ENCODE data around the gene CCDC90B.
A peak's percentile ranks its signal among the peaks of the same experiment; 100 is the strongest.
"Not testable (repeated sequence)": the region's sequence is repeated elsewhere in the genome, so short reads cannot be mapped to it uniquely, and the experiment has no call there.

CCDC90B gene

DNA sequence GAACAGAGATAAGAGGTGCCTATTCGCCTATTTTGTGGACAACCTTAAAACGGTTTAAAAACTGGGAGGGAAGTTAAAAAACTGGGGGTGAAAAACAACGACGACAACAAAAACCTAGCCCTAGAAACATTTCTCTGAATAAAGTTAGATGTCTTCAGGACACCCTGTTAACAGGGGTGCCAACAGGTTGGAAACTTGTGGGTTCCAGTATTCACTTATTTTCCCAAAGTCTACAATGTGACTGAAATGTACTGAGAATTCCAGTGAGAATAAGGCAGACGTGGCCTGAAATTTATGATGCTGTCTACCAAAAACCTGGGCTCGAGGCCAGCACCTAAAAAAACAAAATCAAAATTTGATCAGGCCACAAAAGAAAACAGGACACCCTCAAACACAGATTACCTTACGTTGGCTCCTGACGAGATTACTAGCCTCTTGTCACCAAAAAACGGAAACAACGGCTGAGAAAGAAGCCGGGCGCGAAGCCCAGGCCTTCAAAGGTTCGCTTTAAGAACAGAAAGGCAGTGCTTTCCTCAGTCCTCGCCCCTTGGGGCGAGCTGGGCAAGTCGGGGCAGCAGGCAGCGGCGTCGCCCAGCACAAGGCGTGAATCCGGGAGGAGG, 906 bp downstream of the CCDC90B start:
- no peak for DNase-seq

DNA sequence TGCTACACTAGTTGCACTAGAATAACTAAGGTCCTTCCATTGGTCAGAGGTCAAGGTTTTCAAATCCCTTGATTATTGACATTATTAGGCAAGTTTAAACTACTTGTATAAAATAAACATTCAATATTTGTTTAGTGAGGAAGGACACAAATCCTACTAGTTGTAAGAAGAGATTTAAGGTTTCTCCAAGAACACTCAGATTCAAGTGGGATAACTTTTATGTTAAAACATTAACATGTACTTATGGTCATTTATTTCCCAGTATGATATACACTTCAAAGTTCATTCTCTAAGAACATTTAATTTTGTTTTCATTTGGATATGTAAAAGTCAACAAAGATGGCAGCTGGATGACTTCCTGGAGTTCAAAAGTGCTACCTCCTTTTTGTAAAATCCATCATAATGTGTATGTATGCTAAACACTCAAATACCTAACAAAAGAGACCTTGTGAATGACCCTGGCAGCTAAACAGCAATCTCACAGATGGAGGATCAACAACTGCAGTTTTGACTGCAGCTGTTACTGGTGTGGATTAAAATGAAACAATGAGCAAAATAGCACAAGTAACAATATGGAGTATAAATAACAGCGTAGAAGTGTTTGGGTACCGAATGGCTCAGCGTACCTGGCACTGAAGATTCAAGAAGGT, 1.5 kb downstream of the CCDC90B start:
- DNase-seq, result no peak

DNA sequence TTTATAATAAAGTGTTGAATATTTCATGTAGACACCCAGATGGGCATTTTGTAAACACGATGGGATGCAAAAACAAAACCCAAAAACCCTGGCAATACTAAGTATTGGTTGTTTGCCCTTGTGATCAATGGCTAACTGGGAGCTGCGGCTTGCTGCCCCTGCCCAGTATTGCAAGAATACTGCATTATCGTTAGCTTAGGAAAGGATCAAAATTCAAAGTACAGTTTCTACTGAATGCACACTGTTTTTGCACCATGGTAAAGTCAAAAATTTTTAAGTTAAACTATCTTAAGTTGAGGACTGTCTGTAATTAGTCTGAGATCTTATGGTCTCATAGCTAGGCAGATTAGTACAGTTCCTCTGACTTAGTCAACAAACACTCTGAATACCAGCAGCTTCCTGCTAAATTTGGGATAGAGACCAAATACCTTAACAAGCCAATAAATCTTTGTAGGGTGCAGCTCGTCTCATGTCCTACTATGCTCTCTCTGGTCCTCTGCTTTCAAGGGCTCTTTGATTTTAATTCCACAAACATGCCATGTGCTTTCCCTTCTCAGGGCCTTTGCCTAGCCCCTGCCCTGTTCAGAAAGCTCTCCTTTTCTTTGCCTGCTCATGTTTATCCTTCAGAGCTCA, 4.0 kb downstream of the CCDC90B start:
- no peak for DNase-seq

DNA sequence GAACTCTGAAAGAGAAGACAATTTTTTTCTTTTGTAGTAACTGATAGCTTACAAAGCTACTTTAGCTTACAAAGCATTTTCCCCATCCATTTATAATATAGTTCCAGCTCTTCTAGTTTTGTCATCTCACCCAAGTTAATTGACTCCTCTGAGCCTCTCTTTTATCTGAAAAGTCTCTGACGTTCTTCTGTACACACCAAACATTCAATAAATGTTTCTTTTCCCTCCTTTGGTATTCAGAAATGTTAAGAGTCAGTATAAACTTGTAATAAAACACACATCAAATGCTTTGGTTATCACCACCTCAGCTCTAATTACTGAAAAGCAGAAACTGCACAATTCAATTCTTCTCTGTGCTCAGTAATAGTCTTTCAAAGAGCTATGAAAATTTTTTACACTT, 5.9 kb downstream of the CCDC90B start:
- DNase-seq, result no peak

DNA sequence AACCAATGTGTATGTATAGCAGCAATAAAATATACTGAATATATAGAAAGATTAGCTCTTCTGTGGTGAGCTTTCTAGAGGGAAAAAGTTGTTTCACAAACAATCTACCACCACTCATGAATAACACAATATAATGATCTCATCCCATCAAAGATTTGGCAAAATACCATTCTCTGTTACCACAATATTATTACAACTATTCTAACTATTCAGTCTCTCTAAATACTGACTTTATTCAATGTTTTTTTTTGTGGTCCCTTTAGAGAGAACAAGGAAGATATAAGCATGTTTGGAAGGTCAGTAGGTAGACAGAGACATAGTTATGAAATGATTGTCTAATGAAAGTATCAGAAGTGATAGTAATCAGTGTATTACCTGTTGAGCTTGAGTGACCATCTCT, 7.8 kb downstream of the CCDC90B start:
- no peak for DNase-seq

DNA sequence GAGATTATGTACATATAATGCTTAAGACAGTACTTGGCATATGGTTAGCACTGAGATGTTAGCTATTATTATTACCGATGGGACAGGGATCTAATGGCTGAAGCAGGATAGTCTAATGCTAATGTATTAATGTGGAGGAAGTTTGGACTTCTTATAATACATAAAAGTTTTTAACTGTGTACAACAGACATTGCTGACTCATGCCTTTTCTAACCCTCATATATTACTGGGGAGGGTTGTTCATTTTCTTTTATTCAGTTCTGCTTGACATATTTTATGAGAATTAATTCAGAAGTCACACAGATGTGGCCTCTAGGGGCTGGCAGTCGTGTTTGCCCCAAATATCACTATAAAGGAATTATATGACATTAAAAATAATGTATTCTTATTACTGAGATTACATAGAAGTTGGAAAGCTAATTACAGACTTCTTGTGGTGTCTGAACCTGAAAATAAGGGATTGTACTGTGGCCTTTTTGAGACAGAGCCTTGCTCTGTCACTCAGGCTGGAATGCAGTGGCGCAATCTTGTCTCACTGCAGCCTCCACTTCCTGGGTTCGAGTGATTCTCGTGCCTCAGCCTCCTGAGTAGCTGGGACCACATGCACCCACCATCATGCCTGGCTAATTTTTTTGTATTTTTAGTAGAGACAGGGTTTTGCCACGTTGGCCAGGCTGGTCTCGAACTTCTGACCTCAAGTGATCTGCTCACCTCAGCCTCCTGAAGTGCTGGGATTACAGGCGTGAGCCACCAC, 10.1 kb downstream of the CCDC90B start:
- no peak for DNase-seq

DNA sequence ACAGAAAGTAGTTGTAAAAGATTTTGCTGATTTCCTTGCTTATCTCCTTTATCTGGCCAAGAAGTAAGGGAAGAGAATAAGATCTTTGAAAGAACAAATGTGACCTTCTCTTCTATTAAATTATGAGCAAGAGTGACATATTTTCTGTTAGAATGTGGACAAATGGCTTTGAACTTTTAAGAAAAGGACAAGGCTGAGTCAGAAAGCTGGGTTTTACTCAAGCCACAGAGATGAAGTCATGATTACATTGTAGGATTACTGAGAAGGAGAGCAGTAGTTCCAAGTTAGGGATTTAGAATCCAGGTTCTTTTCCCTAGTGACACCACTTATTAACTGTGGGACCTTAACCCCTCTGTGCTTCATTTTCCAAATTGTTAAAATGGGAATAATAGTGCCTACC, 13.5 kb downstream of the CCDC90B start:
- DNase-seq, result peak; percentile 13

DNA sequence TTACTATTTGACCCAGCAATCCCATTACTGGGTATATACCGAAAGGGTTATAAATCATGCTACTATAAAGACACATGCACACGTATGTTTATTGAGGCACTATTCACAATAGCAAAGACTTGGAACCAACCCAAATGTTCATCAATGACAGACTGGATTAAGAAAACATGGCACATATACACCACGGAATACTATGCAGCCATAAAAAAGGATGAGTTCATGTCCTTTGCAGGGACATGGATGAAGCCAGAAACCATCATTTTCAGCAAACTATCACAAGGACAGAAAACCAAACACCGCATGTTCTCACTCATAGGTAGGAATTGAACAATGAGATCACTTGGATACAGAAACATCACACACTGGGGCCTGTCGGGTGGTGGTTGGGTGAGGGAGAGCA, 14.4 kb downstream of the CCDC90B start:
- not testable (repeated sequence) for DNase-seq

DNA sequence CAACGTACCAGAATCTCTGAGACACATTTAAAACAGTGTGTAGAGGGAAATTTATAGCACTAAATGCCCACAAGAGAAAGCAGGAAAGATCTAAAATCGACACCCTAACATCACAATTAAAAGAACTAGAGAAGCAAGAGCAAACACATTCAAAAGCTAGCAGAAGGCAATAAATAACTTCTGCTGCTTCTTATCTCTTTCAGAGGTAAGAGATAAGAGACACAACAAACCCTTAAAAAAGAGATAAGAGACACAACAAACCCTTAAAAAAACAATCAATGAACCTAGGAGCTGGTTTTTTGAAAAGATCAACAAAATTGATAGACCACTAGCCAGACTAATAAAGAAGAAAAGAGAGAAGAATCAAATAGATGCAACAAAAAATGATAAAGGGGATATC, 17.1 kb downstream of the CCDC90B start:
- DNase-seq, result not testable (repeated sequence)

DNA sequence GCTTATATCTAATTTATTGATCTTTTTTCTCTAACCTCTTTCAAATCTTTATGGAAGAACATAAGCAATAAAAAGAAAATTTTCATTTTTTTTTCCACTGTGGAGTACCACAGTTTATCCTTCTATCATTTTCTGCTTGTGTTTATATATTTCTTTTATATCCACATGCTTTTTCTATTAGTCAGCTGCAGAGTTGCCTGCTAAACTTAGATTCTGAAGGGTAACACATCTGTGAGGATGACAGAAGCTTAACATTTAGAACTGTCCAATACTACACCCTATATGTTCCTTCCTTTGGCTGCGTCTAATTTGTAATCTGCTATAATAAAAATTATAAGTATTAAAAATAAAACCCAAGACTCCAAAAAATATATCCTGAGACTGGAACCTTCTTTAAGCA, 20.8 kb downstream of the CCDC90B start:
- DNase-seq, result no peak

DNA sequence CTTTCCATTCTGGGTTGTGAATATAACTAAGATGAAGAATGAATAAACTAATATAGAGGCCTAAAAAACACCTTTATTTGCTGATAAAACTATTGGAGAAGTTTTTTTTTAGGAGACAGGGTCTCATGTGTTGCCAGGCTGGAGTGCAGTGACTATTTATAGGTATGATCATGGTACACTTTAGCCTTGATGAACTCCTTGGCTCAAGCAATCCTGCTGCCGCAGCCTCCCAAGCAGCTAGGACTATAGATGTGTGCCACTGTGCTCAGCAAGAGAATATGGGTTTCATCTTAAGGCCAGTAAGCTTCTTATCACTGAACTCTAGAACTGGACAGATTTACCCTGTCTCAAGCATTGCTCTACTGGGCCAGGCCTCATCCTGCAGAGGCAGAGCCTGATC, 26.6 kb downstream of the CCDC90B start:
- DNase-seq, result no peak

DNA sequence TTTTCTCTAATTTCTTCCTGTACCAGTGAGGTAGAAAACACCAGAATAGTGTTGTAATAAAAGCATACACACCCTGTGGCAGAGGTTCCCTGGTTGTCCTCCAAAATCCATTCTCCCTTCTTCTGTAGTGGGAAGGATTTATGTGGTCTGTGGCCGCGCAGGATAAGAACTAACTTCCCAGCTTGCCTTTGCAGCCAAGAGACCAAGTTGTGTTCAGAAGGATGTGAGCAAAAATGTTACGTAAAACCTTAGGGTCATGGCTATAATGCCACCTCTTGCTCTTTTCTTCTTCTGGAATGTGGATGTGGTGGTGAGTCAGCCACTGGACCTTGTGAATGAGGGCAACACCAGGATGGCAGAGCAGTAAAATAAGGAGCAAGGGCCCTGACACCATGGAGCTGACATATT, 28.4 kb downstream of the CCDC90B start:
- no peak for DNase-seq

DNA sequence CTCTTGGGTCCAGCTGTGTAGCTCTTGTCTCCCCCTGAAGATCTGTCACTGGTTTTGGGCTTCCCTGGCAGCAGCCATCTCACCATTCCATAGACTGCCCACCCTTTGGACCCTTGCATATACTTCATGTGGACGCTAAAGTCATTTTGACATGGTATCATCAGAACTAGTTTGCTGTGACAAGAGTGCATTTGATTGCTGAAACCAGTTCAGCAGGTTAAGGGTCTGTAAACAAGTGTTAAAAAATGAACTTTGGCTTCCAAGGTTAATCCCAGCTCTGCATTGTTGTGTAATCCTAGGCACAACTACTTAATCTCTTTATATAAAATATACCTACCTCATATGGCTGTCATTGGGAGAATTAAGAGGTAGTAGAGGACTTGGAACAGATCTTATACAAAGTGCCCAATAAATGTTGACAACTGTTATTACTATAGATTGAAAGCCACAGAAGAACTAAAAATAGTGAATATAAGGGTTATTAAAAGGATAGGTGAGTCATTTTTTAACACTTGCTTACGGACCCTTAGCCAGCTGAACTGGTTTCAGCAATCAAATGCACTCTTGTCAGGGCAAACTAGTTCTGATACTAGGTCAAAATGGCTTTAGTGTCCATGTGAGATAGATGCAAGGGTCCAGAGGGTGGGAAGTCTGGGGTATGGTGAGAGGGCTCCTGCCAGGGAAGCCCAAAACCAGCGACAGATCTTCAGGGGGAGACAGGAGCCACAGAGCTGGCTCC, 29.4 kb downstream of the CCDC90B start:
- no peak for DNase-seq

DNA sequence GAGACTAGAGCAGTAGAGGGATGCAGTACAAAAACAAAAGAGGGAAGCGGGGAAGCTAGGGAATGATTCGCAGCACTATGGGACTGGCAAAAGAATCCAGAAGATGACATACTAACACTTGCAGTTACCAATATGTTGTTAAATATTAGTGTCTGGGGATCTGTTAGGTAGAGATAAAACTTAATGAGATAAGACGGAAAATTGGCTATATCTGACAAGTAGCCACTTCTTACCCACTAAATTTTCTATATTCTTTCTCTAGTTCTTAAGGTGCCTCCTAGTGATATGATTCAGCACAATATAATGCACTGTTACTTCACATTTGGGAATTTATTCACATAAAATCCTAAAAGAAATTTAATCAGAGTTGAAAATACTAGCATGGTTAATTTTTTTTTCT, 30.8 kb downstream of the CCDC90B start:
- DNase-seq, result no peak

DNA sequence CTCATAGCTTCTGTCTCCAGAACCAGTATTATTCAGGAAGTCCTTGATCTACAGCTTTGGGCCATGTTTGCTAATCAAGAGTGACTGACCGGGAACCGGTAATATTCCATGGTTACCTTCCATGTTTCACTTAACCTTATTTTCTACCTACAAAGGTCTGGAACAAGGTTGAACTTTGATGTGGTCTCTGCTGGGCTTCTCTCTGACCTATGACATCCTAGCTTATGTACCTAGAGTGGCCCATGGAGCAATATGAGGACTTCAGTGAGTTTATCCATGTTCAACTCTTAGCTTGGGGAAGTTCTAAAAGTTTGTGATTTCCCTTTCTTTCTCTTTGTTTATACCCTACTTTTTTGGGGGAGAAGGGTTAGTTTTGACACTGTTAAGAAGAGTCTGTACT, 33.2 kb downstream of the CCDC90B start:
- DNase-seq, result no peak

DNA sequence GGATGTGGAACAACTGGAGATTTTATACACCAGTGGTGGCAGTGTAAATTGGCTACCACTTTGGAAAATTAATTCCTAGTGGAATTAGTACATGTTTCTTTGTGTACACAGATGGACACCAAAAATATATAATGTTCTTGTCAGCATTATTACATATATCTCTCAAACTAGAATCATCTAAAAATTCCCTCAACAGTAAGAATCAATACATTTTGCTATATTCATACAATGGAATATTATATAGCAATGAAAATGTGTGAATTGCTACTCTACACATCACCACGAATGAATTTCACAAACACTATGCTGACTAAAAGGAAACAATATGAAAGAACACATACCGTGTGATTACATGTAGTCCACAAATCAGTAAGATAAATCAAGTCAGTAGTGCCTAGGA, 33.9 kb downstream of the CCDC90B start:
- DNase-seq, result no peak

DNA sequence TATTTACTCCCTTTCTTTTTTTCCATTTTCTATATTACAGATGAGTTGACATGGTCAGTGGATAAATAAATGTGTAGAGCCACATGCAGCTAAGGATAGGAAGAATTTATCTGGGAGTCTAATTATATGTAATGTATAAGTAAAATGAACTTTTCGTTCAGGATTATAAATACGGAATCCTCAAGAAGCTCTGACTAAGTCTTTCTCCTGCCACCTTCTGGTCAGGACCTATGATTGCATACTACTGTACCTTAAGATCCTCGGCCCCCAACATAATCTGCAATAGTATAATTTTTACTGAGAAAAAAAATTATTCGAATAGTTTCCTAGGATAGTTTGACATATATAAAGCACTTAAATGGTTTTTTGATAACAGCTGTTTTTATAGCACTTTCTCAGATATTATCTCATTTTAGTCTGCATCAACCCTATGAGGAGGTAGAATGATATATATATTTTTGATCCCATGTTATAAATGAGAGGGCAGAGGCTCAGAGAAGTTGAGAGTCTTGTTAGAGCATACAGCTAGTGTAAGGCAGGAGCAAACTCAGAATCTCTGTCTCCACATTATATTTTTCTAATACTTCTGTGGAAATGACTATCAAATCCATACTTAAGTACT, 36.1 kb downstream of the CCDC90B start:
- DNase-seq, result peak; percentile 41

DNA sequence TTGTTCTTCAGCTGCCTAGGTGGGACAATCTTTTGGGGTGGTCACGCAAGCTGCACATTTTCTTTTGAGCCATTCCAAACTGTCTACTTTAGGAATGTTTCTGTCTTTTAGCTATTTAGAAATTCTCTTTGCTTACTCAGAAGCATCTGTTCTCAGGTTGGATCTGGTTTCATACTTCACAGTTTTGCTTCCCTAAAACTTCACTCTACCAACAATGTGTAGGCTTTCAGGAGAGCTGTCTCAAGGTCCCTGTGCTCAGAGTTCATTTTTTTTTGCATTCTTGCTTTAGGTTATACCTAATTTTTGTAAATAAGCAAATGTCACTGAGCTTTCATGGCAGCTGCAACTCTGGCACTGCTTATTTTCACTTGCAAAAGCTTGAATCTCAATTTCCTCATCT, 36.7 kb downstream of the CCDC90B start:
- no peak for DNase-seq

DNA sequence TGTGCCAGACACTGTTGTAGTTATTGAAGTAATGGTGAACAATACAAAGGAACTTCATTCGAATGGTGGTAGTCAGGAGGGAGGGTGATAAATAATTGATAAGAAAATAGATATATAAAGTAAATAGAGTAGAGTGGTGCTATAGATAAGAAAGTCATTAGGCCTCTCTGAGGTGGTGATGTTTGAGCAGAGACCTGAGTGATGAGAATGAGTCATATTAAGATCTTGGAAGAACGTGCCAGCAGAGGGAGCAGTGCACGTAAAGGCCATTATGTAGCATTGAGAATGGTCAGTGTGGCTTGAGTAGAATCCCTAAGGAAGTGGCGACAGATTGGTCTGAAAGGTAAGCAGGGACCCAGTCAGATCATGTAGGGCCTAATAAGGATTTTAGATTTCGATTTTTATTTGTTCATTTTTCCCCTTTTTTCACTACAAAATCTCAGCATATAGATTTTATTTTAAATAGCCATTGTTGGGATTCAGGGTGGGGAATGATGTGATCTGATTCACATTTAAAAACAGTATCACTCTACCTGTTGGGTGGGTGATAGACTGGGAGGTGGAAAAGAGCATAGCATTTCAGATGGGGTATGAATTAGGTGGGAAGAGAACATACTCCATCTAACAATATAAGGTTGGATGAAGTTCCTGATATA, 44.7 kb downstream of the CCDC90B start:
- DNase-seq, result peak; percentile 7

DNA sequence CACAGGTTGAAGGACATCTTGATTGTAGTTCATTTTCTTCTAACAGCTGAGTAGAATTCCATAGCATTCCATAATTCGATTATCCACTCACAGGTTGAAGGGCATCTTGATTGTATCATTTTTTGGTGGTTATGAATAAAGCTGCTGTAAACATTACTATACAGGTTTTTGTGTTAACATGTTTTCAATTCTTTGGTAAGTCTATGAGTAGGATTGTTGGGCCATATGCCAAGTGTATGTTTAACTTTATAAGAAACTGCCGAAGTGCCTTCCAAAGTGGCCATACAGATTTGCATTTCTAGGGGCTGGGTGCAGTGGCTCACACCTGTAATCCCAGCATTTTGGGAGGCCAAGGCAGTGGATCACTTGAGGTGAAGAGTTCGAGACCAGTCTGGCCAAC, 48.1 kb downstream of the CCDC90B start:
- no peak for DNase-seq

DNA sequence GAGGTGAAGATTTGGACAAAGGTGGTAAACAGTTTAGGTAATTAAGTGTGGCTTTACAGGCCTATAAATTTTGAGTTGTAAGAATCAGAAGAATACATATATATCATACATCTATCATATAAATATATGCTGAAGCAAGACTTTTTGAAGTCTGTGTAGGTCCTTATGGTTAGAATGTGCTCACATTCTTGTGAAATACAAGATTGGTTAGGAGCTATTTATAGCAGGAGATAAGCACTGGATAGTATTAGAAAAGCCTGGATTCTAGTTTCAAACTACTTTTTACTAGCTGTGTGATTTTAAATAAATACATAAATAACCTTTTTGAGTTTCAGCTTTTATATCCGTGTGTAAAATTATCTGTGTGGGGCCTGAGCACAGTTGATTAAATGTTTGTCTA, 50.3 kb downstream of the CCDC90B start:
- no peak for DNase-seq

DNA sequence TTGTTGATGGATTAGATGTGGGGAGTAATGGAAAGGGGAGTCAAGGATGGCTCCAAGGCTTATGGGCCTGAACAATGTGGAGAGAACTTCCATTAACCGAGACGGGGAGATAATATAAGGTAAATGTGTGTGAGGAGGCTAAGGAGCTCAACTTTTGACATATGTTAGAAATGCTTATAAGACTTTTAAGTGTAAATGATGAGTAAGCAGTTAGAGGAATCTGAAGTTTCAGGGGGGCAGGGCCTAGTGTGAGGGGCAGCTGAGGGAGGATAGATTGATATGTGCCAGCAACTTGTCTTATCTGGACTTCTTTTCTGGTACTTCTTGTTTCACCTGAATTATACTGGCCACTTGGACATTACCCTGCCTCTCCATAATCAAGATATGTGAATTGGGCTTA, 62.7 kb downstream of the CCDC90B start:
- no peak for DNase-seq

Measured in activated CD4-positive, alpha-beta T cell treated with anti-CD3 and anti-CD28 coated beads, Interleukin-10, Interleukin-2, amounts not matched to agents 100 ng/mL and 50 ng/mL, durations not matched to agents 16 hours and 8 hours (primary cell).